WI38 (cell line): Measurements from ENCODE around the gene ZBTB46.

Source experiments
- H3K4me3 ChIP-seq: 2 replicates; pipeline ENCODE4 v1.5.1; 2011; ENCODE audit warnings: low read depth, mild to moderate bottlenecking, control low read depth, low read length
- TF ChIP-seq, protein P1 (sequence below): IDR thresholded peaks from 2 replicates; pipeline ENCODE4 v1.5.1; 2012; ENCODE audit warnings: low read depth, mild to moderate bottlenecking, control low read depth, low read length

The ZBTB46 gene

DNA sequence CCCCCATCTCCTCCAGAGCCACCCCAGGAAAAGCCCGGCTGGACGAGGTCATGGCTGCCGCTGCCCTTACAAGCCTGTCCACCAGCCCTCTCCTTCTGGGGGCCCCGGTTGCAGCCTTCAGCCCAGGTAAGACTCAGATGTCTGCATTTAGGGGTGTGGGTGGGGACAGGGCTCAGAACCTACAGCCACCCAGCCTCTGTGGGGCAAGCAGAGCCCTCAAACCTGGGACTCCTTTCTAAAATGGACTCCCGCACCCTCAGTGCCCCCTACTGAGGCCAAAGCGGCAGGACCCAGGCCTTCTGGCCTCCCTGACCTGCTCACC lies 89.7 kb downstream of the ZBTB46 start:
- TF ChIP-seq, protein P1, sequence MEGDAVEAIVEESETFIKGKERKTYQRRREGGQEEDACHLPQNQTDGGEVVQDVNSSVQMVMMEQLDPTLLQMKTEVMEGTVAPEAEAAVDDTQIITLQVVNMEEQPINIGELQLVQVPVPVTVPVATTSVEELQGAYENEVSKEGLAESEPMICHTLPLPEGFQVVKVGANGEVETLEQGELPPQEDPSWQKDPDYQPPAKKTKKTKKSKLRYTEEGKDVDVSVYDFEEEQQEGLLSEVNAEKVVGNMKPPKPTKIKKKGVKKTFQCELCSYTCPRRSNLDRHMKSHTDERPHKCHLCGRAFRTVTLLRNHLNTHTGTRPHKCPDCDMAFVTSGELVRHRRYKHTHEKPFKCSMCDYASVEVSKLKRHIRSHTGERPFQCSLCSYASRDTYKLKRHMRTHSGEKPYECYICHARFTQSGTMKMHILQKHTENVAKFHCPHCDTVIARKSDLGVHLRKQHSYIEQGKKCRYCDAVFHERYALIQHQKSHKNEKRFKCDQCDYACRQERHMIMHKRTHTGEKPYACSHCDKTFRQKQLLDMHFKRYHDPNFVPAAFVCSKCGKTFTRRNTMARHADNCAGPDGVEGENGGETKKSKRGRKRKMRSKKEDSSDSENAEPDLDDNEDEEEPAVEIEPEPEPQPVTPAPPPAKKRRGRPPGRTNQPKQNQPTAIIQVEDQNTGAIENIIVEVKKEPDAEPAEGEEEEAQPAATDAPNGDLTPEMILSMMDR: no peak
- peak overlapping the region; percentile 70 for H3K4me3 ChIP-seq

- TF ChIP-seq, protein P1: no peak
- peak overlapping the region; percentile 70 for H3K4me3 ChIP-seq
Measured at GRCh38 chr20:63740627-63741353, 90.3 kb downstream of the ZBTB46 start.

DNA sequence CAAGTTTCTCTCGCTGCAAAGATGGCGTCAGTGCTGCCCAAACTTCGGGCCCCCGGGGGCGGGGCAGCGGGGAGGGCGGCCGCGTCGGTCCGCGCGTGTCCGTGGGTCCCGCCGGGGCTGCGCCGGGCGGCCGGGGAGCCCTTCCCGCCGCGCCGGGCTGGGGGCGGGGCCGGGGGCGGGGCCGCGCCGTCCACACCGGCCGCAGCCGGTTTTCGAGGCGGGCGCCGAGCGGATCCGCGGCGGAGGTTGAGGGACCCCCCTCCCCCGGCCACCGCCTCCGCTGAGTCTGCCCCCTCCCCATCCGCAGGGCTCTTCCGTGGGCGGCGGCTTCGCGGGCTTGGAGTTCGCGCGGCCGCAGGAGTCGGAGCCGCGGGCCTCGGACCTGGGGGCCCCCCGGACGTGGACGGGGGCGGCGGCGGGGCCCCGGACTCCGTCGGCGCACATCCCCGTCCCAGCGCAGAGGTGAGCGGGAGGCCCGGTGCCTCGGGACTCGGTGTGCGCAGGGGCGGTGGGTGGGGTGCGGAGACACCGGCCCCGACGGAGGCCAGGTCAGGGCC lies 90.9 kb downstream of the ZBTB46 start:
- TF ChIP-seq, protein P1: no peak
- peak overlapping the region; percentile 70 for H3K4me3 ChIP-seq

DNA sequence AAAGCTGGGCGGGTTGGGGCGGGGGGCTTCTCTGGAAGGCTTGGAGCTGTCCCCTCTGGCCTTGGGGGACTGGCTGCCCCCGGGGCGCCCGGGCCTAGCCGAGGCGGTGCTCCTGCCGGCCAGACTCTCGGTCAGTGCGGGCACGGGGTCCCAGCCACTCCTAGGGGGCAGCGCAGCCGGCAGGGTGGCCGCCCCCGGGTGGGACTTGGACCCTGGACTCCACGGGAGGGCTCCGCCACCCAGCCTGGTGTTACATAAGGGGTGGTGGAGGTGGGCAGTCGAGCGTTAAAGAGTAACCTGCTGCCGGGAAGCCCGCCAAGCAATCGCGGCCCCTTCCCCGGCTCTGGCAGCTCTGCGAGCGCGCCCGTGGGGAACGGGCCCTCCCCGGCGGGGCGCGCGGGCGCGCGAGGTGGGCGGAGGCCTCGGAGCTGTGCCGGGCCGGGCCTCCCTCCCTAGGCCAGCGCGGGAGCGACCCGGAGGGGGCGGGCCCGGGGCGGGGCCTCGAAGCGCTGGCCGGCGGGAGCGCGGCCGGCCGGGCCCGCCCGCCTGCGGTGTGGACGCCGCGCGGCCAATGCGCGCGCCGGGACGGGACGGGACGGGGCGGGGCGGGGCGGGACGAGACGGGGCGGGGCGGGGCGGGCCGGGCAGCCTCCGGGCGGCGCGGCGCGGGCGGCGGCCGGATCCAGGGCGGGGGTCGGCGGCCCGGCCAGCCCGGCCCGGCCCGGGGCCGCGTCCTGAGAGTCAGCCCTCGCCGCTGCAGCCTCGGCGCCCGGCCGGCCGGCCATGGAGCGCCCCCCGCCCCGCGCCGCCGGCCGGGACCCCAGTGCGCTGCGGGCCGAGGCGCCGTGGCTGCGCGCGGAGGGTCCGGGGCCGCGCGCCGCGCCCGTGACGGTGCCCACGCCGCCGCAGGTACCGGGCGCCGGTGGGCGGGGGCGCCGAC lies 91.7 kb downstream of the ZBTB46 start, which contains the start of gene SLC2A4RG:
TSS of gene SLC2A4RG (plus strand) at position 647 of the 940 bp plus-strand sequence. CDS start at position 784, 137 bp downstream.
- TF ChIP-seq, protein P1: no peak
- H3K4me3 ChIP-seq: peak within 1 kb of the TSS; percentile 70

- no peak overlapping the region for H3K4me3 ChIP-seq
- TF ChIP-seq, protein P1: no peak
Measured at GRCh38 chr20:63738687-63739129, 92.4 kb downstream of the ZBTB46 start.

GRCh38 chr20:63737945-63738686 lies 92.9 kb downstream of the ZBTB46 start:
- TF ChIP-seq, protein P1: no peak
- no peak overlapping the region for H3K4me3 ChIP-seq
